NCI-H446 (cell line): ENCODE measurements around the gene REXO4.
"Not testable (repeated sequence)": the region's sequence is repeated elsewhere in the genome, so short reads cannot be mapped to it uniquely, and the experiment has no call there.

Experiments used
- DNase-seq, 2 experiments: peaks; one replicate each; lab custom pipeline; 2025; lab: John Stamatoyannopoulos, UW

The REXO4 gene

DNA sequence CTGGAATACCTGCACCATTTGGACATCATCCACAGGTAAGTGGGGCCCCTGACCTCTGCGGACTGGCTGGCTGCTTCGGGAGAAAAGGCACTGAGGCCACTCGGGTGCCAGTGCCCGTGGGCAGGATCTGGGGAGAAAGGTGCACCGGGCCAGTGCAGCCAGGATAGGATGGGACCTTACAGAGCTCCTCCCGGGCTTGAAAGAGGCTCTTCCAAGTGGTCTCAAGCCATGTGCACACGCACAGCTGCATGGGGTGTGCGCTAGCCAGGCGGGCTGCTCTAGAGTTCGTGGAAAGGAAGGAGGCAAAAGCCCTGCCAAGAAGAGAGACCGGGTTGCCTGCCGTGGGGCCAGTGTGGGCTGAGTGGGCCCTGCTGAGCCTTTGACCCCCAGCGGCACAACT is 28.2 kb downstream of the REXO4 start:
- DNase-seq = no peak

DNA sequence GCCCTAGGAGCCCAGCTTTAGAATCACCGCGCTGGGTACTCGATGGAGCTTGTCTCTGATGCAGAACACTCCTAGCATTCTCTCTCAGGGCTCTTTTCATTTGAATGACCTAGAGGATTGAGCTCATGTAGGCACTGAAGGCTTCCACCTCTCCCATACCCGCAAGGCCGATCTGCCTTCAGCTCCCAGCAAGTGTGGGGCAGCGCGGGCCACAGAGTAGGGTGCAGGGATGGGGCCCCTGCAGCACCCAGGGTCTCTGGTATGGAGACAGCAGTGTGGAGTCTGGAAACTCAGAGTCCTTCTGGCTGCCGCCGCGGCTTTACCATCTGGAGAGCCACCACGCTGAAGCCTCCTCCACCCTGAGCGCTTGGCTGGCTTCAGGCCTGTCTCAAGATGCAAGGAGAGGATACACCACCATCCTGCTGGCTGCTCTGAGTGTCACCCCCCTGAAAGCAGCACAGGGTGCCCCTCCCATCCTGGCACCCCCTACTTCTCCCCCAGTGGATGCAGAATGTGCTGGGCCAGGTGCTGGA is 28.7 kb downstream of the REXO4 start:
- DNase-seq = no peak

DNA sequence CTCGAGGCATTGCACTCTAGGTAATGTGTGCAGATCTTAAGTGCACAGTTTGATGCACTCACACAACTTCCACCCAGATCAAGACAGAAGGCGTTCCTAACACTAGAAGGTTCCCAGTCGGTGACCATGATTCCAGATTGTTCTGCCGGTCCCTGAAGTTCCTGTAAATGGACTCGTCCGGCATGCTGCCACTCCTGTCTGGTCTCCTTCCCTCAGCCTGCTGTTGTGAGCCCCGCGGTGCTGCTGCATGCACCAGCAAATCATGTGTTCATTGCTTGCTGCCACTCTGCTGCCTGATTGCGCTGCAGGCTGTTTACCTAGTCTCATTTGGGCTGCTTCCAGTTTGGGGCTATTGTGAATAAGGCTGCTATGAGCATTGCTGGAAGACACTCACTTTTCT is 30.1 kb downstream of the REXO4 start:
- no peak for DNase-seq

DNA sequence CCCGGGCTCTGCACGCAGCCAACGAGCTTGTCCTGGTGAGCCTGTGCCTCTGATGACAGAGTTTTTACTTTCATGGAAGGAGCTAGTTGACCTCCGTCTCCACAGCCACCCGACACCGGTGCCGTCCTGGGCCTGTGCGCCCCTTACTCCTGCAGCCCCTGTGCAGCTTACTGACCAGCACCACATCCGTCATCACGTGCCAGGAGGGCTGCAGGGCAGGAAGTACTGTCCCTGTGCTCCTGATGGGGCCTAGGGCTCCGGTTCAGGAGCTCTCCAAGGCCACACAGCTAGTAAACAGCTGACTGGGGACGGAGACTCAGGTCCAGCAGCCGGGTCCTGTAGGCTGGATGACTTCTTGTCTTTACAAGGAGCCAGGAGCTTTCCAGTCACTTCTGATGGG is 31.5 kb downstream of the REXO4 start:
- no peak for DNase-seq

- DNase-seq = no peak
Observed at GRCh38 chr9:133385452-133385851, 32.4 kb downstream of the REXO4 start.

- no peak for DNase-seq
Observed at GRCh38 chr9:133384736-133385321, 33.0 kb downstream of the REXO4 start.

DNA sequence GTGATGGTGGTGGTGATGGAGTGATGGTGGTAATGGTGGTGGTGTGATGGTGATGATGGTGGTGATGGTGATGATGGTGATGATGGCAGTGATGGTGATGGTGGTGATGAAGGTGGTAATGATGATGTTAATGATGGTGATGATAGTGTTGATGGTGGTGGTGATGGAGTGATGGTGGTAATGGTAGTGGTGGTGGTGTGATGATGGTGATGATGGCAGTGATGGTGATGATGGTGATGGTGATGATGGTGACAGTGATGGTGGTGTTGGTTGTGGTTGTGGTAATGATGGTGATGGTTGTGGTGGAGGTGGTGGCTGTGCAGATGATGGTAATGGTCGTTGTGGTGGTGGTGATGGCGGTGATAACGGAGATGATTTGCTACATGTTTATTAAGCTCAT is 34.4 kb downstream of the REXO4 start:
- DNase-seq = no peak

DNA sequence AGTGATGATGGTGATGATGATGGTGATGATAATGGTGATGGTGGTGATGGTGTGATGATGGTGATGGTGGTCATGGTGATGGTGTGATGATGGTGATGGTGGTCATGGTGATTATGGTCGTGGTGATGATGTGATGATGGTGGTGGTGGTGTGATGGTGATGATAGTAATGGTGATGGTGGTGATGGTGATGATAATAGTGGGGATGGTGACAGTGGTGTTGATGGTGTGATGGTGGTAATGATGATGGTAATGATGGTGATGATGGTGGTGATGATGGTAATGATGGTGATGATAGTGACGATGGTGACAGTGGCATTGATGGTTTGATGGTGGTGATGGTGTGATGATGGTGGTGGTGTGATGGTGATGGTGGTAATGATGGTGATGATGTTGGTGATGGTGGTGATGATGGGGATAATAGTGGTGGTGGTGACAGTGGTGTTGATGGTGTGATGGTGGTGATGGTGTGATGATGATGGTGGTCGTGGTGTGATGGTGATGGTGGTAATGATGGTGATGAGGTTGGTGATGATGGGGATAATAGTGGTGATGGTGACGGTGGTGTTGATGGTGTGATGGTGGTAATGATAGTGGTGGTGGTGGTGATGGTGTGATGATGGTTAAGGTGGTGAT is 35.2 kb downstream of the REXO4 start:
- no peak for DNase-seq

- DNase-seq = no peak
Observed at GRCh38 chr9:133380734-133381133, 37.1 kb downstream of the REXO4 start.

GRCh38 chr9:133379153-133380086 is 38.4 kb downstream of the REXO4 start:
- no peak for DNase-seq

DNA sequence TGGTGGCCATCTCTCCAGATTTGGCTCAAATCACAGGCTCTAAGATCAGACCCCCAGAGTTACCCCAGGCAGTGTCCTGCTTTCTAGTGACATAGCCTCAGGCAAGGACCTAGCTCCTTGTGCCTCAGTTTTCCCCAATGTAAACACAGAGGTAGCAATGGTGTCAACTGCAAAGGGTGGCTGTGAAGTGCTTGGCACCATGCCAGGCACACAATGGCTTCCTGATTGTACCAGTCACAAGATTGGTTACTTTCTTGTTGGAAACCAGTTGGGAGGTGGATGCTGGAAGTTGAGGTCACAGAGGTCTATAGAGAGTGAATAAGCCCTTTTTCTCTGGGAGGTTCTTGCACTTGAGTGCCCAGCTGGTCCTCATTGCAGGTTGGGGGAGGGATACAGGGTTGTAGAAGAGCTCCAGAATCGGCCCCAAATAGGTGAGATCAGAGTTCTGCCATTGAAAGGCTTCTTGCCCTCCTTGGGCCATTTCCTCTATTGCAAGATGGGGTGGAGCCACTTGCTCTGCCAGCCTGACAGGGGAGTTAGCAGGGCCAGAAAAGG is 39.3 kb downstream of the REXO4 start:
- no peak for DNase-seq

DNA sequence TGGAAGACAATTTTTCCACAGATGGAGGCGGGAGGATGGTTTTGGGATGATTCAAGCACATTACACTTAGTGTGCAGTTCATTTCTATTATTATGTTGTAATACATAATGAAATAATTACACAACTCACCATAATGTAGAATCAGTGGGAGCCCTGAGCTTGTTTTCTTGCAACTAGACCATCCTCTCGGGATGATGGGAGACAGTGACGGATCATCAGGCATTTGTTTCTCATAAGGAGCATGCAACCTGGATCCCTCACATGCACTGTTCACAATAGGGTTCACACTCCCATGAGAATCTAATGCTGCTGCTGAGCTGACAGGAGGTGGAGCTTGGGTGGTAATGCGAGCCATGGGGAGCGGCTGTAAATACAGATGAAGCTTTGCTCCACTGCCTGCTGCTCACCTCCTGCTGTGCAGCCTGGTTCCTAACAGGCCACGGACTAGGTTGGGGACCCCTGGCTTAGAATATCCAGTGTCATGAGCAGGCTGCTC is 40.0 kb downstream of the REXO4 start:
- no peak for DNase-seq

GRCh38 chr9:133377280-133377679 is 40.5 kb downstream of the REXO4 start:
- not testable (repeated sequence) for DNase-seq

- DNase-seq = peak; percentile 75 to 93
Observed at GRCh38 chr9:133375724-133376654, 41.8 kb downstream of the REXO4 start, which contains the start of the genes STKLD1 and SURF4. Gene STKLD1 (plus strand): TSS chr9:133376366. CDS start chr9:133376474, 108 bp downstream. Gene SURF4 (minus strand): TSS chr9:133376060. CDS start chr9:133375969, 91 bp downstream.

- no peak for DNase-seq
Observed at GRCh38 chr9:133375116-133375723, 42.6 kb downstream of the REXO4 start.

GRCh38 chr9:133374612-133375115 is 43.1 kb downstream of the REXO4 start:
- DNase-seq = no peak

DNA sequence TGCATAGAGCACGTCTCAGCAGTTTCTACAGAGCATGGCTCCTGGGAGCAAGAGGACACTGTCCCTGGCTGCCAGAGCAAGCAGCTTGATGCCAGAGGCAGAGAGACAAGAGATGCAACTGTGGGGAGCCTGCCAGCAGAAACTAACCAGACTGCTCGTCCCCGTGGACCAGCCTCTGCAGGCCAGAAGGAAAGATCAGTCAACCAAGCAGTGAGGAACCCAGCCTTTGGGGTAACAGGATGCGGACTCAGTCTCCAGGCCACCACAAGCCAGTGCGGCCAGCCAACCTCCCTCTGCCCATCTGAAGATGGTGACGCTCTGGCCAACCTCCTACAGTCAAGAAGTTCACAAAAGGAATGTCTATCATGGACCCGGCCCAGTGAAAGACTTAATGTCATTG is 45.7 kb downstream of the REXO4 start:
- no peak for DNase-seq

GRCh38 chr9:133371261-133371711 is 46.5 kb downstream of the REXO4 start:
- DNase-seq = no peak

GRCh38 chr9:133370685-133371084 is 47.1 kb downstream of the REXO4 start:
- no peak for DNase-seq

- no peak for DNase-seq
Observed at GRCh38 chr9:133369933-133370332, 47.9 kb downstream of the REXO4 start.
